SK-N-SH (cell line): ENCODE measurements around the gene IL6ST. TPM values are rescaled to one million over a fixed set of nuclear protein-coding genes. Genes with fewer than 3 reads are reported as not detected.

Source experiments
- CTCF ChIA-PET: fragments of 300-600, 350-600 bp; formaldehyde crosslinking; extraction: SDS; loops from one replicate; lab custom pipeline; 2021; lab: Yijun Ruan, JAX
- POLR2A ChIA-PET: fragments of 350-600 bp; sonication (Branson Sonifier 250); formaldehyde crosslinking; extraction: SDS; loops from one replicate; lab custom pipeline; 2020; ENCODE audit warnings: antibody characterized with exemption, inconsistent platforms; lab: Yijun Ruan, JAX
- DNase-seq: peaks from one replicate; pipeline ENCODE4 v3.0.0; 2012
- H2AFZ ChIP-seq: fragments of 200-600 bp; sonication (generic); 2 replicates; pipeline ENCODE4 v1.8.1; 2016; ENCODE audit warnings: antibody characterized with exemption, mild to moderate bottlenecking, low read depth
- H3F3A ChIP-seq: fragments of 200-600 bp; sonication (generic); replicated peaks from 2 replicates; pipeline ENCODE3; 2016; ENCODE audit warnings: antibody characterized with exemption, mild to moderate bottlenecking; ENCODE audit not compliant: insufficient read depth
- H3K27ac ChIP-seq, 2 experiments: fragments of 200-500 bp in 1 of 2; fragments of 200-600 bp in 1 of 2; sonication (Bioruptor generic) in 1 of 2; sonication (generic), shearing (Covaris generic) in 1 of 2; 2 replicates each; pipeline versions ENCODE4 v1.5.1 to v1.6.1; 2014 to 2016; ENCODE audit warnings: low read depth in 2 of 2, inconsistent platforms in 1 of 2, low read length in 1 of 2, mild to moderate bottlenecking in 1 of 2, mixed read lengths in 1 of 2
- H3K27me3 ChIP-seq: fragments of 200-600 bp; sonication (generic), shearing (Covaris generic); 2 replicates; pipeline ENCODE4 v1.6.1; 2016; ENCODE audit warnings: mixed run types; ENCODE audit not compliant: insufficient read depth
- H3K36me3 ChIP-seq, 2 experiments: fragments of 200-500 bp in 1 of 2; fragments of 200-600 bp in 1 of 2; sonication (Bioruptor generic) in 1 of 2; sonication (generic) in 1 of 2; replicated peaks in 1 of 2; 2 replicates each; pipeline versions ENCODE3 to v1.5.1; 2014 to 2016; ENCODE audit warnings: low read length in 1 of 2, mild to moderate bottlenecking in 1 of 2; ENCODE audit not compliant: insufficient read depth in 2 of 2, control insufficient read depth in 1 of 2
- H3K4me1 ChIP-seq, 2 experiments: fragments of 200-500 bp in 1 of 2; fragments of 200-600 bp in 1 of 2; sonication (Bioruptor generic) in 1 of 2; sonication (generic), shearing (Covaris generic) in 1 of 2; 2 replicates each; pipeline versions ENCODE4 v1.5.1 to v1.6.1; 2014 to 2016; ENCODE audit warnings: low read depth in 1 of 2, low read length in 1 of 2, mixed run types in 1 of 2; ENCODE audit not compliant: insufficient read depth in 2 of 2, control insufficient read depth in 1 of 2
- H3K4me2 ChIP-seq: fragments of 200-600 bp; sonication (generic), shearing (Covaris generic); 2 replicates; pipeline ENCODE4 v1.6.1; 2017; ENCODE audit warnings: mixed run types
- H3K4me3 ChIP-seq, 2 experiments: fragments of 200-500 bp in 1 of 2; fragments of 200-600 bp in 1 of 2; sonication (Bioruptor generic) in 1 of 2; sonication (generic), shearing (Covaris generic) in 1 of 2; 2 replicates each; pipeline versions ENCODE4 v1.5.1 to v1.8.1; 2014 to 2016; ENCODE audit warnings: low read depth in 2 of 2, inconsistent platforms in 1 of 2, low read length in 1 of 2, mild to moderate bottlenecking in 1 of 2, mixed read lengths in 1 of 2, moderate library complexity in 1 of 2
- H3K79me2 ChIP-seq: fragments of 200-600 bp; sonication (generic); 2 replicates; pipeline ENCODE4 v1.8.1; 2017; ENCODE audit warnings: mild to moderate bottlenecking; ENCODE audit not compliant: insufficient read depth
- H3K9ac ChIP-seq: fragments of 200-600 bp; sonication (generic); 2 replicates; pipeline ENCODE4 v1.6.1; 2017; ENCODE audit warnings: mixed run types
- H3K9me2 ChIP-seq: fragments of 200-600 bp; sonication (generic); 2 replicates; pipeline ENCODE4 v1.6.1; 2017; ENCODE audit warnings: mixed run types
- H3K9me3 ChIP-seq: fragments of 200-600 bp; sonication (generic); 2 replicates; pipeline ENCODE4 v1.6.1; 2017; ENCODE audit warnings: mixed run types, mild to moderate bottlenecking, moderate library complexity
- H4K20me1 ChIP-seq: fragments of 200-600 bp; sonication (generic); 2 replicates; pipeline ENCODE4 v1.6.1; 2017; ENCODE audit warnings: mild to moderate bottlenecking, mixed run types; ENCODE audit not compliant: insufficient read depth
- CHD2 ChIP-seq: fragments of 150-350 bp; IDR thresholded peaks from 2 replicates; pipeline ENCODE4 v1.6.1; 2018; ENCODE audit warnings: low read length; ENCODE audit not compliant: partially characterized antibody
- CTCF ChIP-seq: fragments of 200-600 bp; sonication (generic); IDR thresholded peaks from 2 replicates; pipeline ENCODE4 v1.6.1; 2017; ENCODE audit warnings: antibody characterized with exemption, mild to moderate bottlenecking, moderate library complexity
- ELF1 ChIP-seq: IDR thresholded peaks from 2 replicates; pipeline ENCODE4 v1.4.0; 2012
- EP300 ChIP-seq, 2 experiments: IDR thresholded peaks; 2 replicates each; pipeline versions ENCODE4 v1.4.0 to v1.6.1; 2012; ENCODE audit warnings: borderline replicate concordance in 1 of 2, low read depth in 1 of 2, low read length in 1 of 2
- EZH2phosphoT487 ChIP-seq: fragments of 200-600 bp; sonication (generic); IDR thresholded peaks from 2 replicates; pipeline ENCODE4 v1.6.1; 2017; ENCODE audit warnings: low read depth, mixed run types, mild to moderate bottlenecking, antibody characterized with exemption, moderate library complexity, borderline replicate concordance
- FOXJ3 ChIP-seq: sonication (generic); formaldehyde crosslinking; IDR thresholded peaks from 2 replicates; pipeline ENCODE4 v1.5.1; 2020; ENCODE audit warnings: mild to moderate bottlenecking, missing genetic modification reagents
- FOXM1 ChIP-seq: IDR thresholded peaks from 2 replicates; pipeline ENCODE4 v1.4.0; 2012; ENCODE audit warnings: low read depth, mild to moderate bottlenecking
- GABPA ChIP-seq: IDR thresholded peaks from 2 replicates; pipeline ENCODE4 v1.4.0; 2012; ENCODE audit warnings: low read depth, mild to moderate bottlenecking
- GATA2 ChIP-seq: sonication (generic); formaldehyde crosslinking; IDR thresholded peaks from 2 replicates; pipeline ENCODE4 v1.5.0; 2020; ENCODE audit warnings: mild to moderate bottlenecking, missing genetic modification reagents
- IRF3 ChIP-seq: fragments of 150-350 bp; IDR thresholded peaks from 2 replicates; pipeline ENCODE4 v1.6.1; 2016; ENCODE audit warnings: mild to moderate bottlenecking, low read depth, low read length
- MAX ChIP-seq: IDR thresholded peaks from 2 replicates; pipeline ENCODE4 v1.4.0; 2012; ENCODE audit warnings: low read depth
- MEF2A ChIP-seq: IDR thresholded peaks from 2 replicates; pipeline ENCODE4 v1.4.0; 2012; ENCODE audit warnings: low read depth, borderline replicate concordance
- NFIC ChIP-seq: IDR thresholded peaks from 2 replicates; pipeline ENCODE4 v1.4.0; 2012; ENCODE audit warnings: borderline replicate concordance
- NRF1 ChIP-seq: IDR thresholded peaks from 2 replicates; pipeline ENCODE4 v1.6.1; 2012; ENCODE audit warnings: low read depth, mild to moderate bottlenecking, low read length
- POLR2AphosphoS5 ChIP-seq: IDR thresholded peaks from 2 replicates; pipeline ENCODE4 v1.6.1; 2012; ENCODE audit warnings: low read depth, low read length
- RAD21 ChIP-seq: IDR thresholded peaks from 2 replicates; pipeline ENCODE4 v1.6.1; 2012; ENCODE audit warnings: mild to moderate bottlenecking, low read length
- RCOR1 ChIP-seq: fragments of 150-350 bp; IDR thresholded peaks from 2 replicates; pipeline ENCODE4 v1.6.1; 2017; ENCODE audit warnings: antibody characterized with exemption, low read length
- RFX5 ChIP-seq: IDR thresholded peaks from 2 replicates; pipeline ENCODE4 v1.6.1; 2012; ENCODE audit warnings: mild to moderate bottlenecking, improper control_type of control experiment, low read length
- RXRA ChIP-seq: IDR thresholded peaks from 2 replicates; pipeline ENCODE4 v1.4.0; 2012; ENCODE audit warnings: low read depth, mild to moderate bottlenecking, borderline replicate concordance
- SIN3A ChIP-seq: IDR thresholded peaks from 2 replicates; pipeline ENCODE4 v1.6.1; 2012; ENCODE audit warnings: low read depth, mild to moderate bottlenecking, low read length, moderate library complexity, borderline replicate concordance
- SMC3 ChIP-seq: IDR thresholded peaks from 2 replicates; pipeline ENCODE4 v1.6.1; 2012; ENCODE audit warnings: low read depth, low read length, improper control_type of control experiment
- TAF1 ChIP-seq: IDR thresholded peaks from 2 replicates; pipeline ENCODE4 v1.6.1; 2012; ENCODE audit warnings: low read depth, mild to moderate bottlenecking, low read length, moderate library complexity, borderline replicate concordance
- TCF12 ChIP-seq: IDR thresholded peaks from 2 replicates; pipeline ENCODE4 v1.4.0; 2012
- TEAD4 ChIP-seq: IDR thresholded peaks from 2 replicates; pipeline ENCODE4 v1.4.0; 2012; ENCODE audit warnings: mild to moderate bottlenecking, borderline replicate concordance; ENCODE audit not compliant: insufficient read depth
- ZBTB33 ChIP-seq: IDR thresholded peaks from 2 replicates; pipeline ENCODE4 v1.4.0; 2012; ENCODE audit warnings: low read depth, borderline replicate concordance
- WGBS: methylation state at CpG from one replicate; pipeline ENCODE4 v1.1.6; 2017; ENCODE audit warnings: low lambda C conversion rate; 5-methylcytosine and 5-hydroxymethylcytosine counted together
- polyA plus RNA-seq, 3 experiments: library from polyadenylated mRNA; depleted of rRNA; stranded (reverse); fragments of >200 nt; gene quantifications; 2 replicates each; pipeline ENCODE4 v1.2.3, GENCODE V29; 2012
- TF ChIP-seq, protein P1 (sequence below): IDR thresholded peaks from 2 replicates; pipeline ENCODE4 v1.6.1; 2012; ENCODE audit warnings: mild to moderate bottlenecking, low read depth, low read length, moderate library complexity

IL6ST gene
- polyA plus RNA-seq, 1 of the 3 experiments (the other 2 are of a cell fraction), result 16.0 TPM

GRCh38 chr5:55897905-55898304, 96.9 kb downstream of the IL6ST start:
- POLR2A ChIA-PET, result no interaction called here
- CTCF ChIA-PET, result interaction anchor here (1.0 to 3.1 kb wide), 3 partner anchors 14 to 29 kb away, joined by 3 to 10 read pairs (median 3); no protein-coding TSS in a partner anchor
- TF ChIP-seq IRF3 (no peak), RXRA (0 out of 2 replicates have a peak, but pooled peaks have one; percentile 50), ZBTB33 (0 out of 2 replicates have a peak, but pooled peaks have one; percentile 40), SMC3 (no peak), SIN3A (0 out of 2 replicates have a peak, but pooled peaks have one; percentile 65), FOXM1 (no peak), EZH2phosphoT487 (no peak), ELF1 (no peak), NFIC (peak; percentile 78), RAD21 (no peak), FOXJ3 (CRISPR knock-in tag) (peak; percentile 72), MAX (peak; percentile 58; the same call in 1 of the 2 replicates), GABPA (no peak), POLR2AphosphoS5 (peak; percentile 65; the same call in 1 of the 2 replicates), TAF1 (no peak), TEAD4 (peak; percentile 65; the same call in 1 of the 2 replicates), CTCF (no peak), RCOR1 (peak; percentile 66; the same call in 1 of the 2 replicates), TCF12 (peak; percentile 96), CHD2 (peak; percentile 45), MEF2A (no peak), RFX5 (no peak), GATA2 (CRISPR knock-in tag) (no peak), NRF1 (no peak), EP300 (IDR thresholded peaks at IDR 0.05; ENCODE audit: borderline replicate concordance in 1 of 2, low read depth in 1 of 2, low read length in 1 of 2) (peak; percentile 33 to 63; a peak in 3 of 4 replicates)
- TF ChIP-seq, protein P1, sequence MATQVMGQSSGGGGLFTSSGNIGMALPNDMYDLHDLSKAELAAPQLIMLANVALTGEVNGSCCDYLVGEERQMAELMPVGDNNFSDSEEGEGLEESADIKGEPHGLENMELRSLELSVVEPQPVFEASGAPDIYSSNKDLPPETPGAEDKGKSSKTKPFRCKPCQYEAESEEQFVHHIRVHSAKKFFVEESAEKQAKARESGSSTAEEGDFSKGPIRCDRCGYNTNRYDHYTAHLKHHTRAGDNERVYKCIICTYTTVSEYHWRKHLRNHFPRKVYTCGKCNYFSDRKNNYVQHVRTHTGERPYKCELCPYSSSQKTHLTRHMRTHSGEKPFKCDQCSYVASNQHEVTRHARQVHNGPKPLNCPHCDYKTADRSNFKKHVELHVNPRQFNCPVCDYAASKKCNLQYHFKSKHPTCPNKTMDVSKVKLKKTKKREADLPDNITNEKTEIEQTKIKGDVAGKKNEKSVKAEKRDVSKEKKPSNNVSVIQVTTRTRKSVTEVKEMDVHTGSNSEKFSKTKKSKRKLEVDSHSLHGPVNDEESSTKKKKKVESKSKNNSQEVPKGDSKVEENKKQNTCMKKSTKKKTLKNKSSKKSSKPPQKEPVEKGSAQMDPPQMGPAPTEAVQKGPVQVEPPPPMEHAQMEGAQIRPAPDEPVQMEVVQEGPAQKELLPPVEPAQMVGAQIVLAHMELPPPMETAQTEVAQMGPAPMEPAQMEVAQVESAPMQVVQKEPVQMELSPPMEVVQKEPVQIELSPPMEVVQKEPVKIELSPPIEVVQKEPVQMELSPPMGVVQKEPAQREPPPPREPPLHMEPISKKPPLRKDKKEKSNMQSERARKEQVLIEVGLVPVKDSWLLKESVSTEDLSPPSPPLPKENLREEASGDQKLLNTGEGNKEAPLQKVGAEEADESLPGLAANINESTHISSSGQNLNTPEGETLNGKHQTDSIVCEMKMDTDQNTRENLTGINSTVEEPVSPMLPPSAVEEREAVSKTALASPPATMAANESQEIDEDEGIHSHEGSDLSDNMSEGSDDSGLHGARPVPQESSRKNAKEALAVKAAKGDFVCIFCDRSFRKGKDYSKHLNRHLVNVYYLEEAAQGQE, result 0 out of 2 replicates have a peak, but pooled peaks have one; percentile 47

More at GRCh38 chr5:55897905-55898304, 96.9 kb downstream of the IL6ST start:
- Histone ChIP-seq H3K9me3 (no peaks in the 10 kb centered on the region), H3K79me2 (no peaks in the 10 kb centered on the region), H2AFZ (peak overlapping the region; percentile 52; the same call in 1 of the 2 replicates), H3K27me3 (no peaks in the 10 kb centered on the region), H4K20me1 (no peaks in the 10 kb centered on the region), H3K4me1 (peaks cover 7 to 10% of the 10 kb centered on the region in 2 experiments; a peak in 3 of 4 replicates), H3K36me3 (no peaks in the 10 kb centered on the region), H3K9ac (no peak overlapping the region), H3K9me2 (no peaks in the 10 kb centered on the region), H3K4me2 (peak overlapping the region; percentile 36), H3F3A (peaks cover 12% of the 10 kb centered on the region), H3K27ac (peak overlapping the region; percentile 26 to 37; a peak in 2 of 4 replicates), H3K4me3 (peak overlapping the region; percentile 27 to 40)
- WGBS, result 22% methylated on average over 14 of the region's 14 CpGs
- peak; percentile 87 for DNase-seq
